Measurements from ENCODE around the gene AGAP1. TPM values are rescaled to one million over a fixed set of nuclear protein-coding genes. Genes with fewer than 3 reads are reported as not detected.

The AGAP1 gene
- polyA plus RNA-seq, 3 donors, result 3.7 to 7.1 (median 6.3) TPM

DNA sequence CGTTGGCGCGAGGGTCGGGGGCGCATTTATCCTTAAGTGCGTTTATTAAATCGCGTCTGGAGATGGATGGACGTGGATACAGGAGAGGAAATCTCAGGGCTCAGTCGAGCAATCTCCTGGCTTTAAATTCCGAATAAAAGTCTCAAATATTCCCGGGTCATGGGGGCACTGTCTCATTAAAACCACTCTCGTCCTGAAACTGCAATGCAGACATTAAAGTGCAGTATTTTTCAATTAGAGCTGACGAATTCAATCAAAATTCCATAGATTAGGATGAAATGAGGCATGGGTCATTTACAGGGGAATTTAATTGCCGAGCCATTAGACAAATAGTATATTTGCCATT lies 685.0 kb downstream of the AGAP1 start:
- no peak overlapping the region for H3K27ac ChIP-seq (ENCODE audit: low read depth, low read length)
- 6% methylated on average over 15 of the region's 15 CpGs for WGBS, 3 donors

DNA sequence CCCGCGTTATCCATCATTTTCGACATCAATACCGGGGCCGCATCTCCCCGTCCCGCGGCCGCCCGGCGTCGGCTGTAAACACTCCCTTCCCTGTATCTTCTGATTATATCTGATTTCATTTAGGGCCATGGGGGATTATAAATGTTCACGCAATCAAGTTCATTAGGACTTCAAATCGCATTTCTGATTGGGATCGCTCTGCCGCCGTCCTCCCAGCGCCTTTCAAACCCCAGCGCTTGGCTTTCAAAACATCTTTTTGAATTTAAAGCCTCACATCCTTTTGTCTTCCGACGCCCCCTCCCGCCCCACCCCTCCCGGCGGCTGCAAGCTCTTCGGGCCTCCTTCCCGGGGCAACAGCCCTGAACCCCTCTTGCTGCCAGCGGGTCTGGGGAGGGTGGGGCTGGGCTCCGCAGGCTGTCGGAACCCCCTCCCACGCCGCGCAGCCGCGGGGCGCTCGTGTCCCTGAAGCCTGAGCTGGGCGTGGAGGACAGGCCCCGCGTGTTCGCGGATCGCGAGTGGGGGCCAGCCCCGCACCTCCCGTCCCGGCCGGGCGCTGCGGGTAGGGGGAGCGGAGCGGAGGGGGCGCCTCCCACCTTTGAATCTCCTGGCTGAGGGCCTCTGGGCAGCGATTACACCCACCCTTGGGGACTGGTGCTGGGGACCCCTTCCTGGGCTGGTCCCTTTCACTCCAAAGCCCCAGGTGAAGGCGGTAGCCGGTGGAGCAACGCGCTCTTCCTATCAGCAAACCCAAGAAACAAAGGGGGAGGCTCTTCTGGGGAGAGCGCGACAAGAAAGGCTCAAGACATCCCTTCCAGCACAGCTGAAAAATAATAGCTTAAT lies 685.6 kb downstream of the AGAP1 start:
- no peak overlapping the region for H3K27ac ChIP-seq (ENCODE audit: low read depth, low read length)
- WGBS, 3 donors, result 4 to 8% (median 7%) methylated on average over 54 to 59 of the region's 59 CpGs

DNA sequence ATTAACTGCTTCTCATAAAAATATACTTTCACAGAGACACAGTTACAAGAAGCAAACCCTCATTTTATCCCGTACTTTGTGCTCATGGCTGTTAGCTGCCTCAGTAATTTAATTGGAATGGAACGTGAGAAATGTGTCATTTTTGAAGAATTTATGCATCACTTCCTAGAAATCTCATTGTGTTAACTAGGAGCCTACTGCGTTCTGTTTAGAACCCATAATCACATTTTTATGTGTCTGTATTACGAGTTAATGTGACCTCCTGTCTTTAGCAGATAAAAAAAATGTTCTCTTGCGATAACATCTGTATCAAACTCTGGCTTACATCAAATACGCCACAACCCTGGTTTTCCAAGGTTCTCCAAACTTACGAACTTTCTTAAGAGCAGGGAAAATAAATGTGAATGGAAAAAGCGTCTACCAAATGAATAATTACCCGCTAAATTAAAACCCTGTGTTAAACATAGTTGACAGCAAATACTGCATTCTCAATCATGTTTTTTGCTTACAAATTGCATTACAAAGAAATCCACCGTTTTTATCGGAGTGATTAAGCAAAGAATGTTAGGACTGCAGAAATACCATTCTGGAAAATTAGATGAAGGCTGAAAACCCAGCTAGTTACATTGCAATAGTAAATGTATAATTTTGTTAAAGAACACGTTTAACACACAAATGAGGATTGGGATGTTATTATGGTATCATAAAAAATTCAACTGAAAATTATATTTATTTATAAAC lies 686.4 kb downstream of the AGAP1 start:
- 21 to 23% (median 22%) methylated on average over 12 of the region's 12 CpGs for WGBS, 3 donors
- H3K27ac ChIP-seq (ENCODE audit: low read depth, low read length), result no peak overlapping the region

DNA sequence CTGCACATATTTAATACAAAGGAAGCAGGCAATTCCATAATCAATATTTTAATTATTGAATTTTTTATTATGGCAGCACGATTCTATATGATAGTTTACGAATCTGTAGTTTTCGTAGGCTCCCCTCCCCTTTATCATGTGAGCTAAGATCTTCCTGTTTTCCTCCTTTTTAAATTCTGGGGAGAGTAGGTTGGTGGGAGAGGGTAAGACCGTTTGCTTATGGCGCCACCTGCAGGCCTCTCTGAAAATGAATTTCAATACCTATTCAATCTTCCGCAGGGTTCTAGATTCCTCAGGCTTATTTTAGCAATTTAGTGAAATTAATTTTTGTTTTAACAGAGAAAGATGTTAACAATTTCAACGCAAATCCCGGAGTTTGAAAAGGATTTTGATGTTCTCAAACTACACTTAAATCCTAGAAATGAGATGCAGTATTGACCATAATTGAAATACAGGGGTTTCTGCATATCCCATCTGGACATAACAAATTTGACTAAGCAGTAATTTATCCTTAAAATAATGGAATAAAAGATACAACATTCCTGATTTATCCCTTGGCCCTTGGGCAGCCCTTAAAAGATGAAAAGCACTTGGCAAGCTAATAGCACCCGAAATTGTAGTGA lies 687.1 kb downstream of the AGAP1 start:
- H3K27ac ChIP-seq (ENCODE audit: low read depth, low read length), result no peak overlapping the region
- 16 to 22% (median 19%) methylated on average over 9 of the region's 9 CpGs for WGBS, 3 donors
